PFSK-1 (cell line): Measurements from ENCODE around the gene PSMA5.

ENCODE experiments used
- FOXP2 ChIP-seq: optimal IDR thresholded peaks from 2 replicates; pipeline ENCODE3; 2011; ENCODE audit warnings: borderline replicate concordance, control low read depth, inconsistent platforms; ENCODE audit not compliant: insufficient read depth; ENCODE audit errors: extremely low read length, extremely low read depth
- POLR2AphosphoS5 ChIP-seq: IDR thresholded peaks from 2 replicates; pipeline ENCODE4 v1.6.1; 2012; ENCODE audit warnings: low read depth, mild to moderate bottlenecking, control low read depth, low read length, moderate library complexity
- SIN3A ChIP-seq: IDR thresholded peaks from 2 replicates; pipeline ENCODE4 v1.6.1; 2012; ENCODE audit warnings: mild to moderate bottlenecking, low read length, moderate library complexity, borderline replicate concordance; ENCODE audit not compliant: insufficient read depth
- TAF1 ChIP-seq: IDR thresholded peaks from 2 replicates; pipeline ENCODE4 v1.6.1; 2012; ENCODE audit warnings: low read length, control low read depth, borderline replicate concordance; ENCODE audit not compliant: insufficient read depth
- TF ChIP-seq, protein P1 (sequence below), 2 experiments: IDR thresholded peaks; 2 replicates each; pipeline versions ENCODE4 v1.6.1 to v1.8.0; 2011 to 2012; ENCODE audit warnings: low read depth in 2 of 2, low read length in 2 of 2, control low read depth in 1 of 2, inconsistent platforms in 1 of 2, mild to moderate bottlenecking in 1 of 2, moderate library complexity in 1 of 2; ENCODE audit not compliant: insufficient read depth in 1 of 2

Gene PSMA5

GRCh38 chr1:109388208-109388711 lies 38.0 kb downstream of the PSMA5 start:
- no peak for TF ChIP-seq TAF1
- TF ChIP-seq, protein P1, sequence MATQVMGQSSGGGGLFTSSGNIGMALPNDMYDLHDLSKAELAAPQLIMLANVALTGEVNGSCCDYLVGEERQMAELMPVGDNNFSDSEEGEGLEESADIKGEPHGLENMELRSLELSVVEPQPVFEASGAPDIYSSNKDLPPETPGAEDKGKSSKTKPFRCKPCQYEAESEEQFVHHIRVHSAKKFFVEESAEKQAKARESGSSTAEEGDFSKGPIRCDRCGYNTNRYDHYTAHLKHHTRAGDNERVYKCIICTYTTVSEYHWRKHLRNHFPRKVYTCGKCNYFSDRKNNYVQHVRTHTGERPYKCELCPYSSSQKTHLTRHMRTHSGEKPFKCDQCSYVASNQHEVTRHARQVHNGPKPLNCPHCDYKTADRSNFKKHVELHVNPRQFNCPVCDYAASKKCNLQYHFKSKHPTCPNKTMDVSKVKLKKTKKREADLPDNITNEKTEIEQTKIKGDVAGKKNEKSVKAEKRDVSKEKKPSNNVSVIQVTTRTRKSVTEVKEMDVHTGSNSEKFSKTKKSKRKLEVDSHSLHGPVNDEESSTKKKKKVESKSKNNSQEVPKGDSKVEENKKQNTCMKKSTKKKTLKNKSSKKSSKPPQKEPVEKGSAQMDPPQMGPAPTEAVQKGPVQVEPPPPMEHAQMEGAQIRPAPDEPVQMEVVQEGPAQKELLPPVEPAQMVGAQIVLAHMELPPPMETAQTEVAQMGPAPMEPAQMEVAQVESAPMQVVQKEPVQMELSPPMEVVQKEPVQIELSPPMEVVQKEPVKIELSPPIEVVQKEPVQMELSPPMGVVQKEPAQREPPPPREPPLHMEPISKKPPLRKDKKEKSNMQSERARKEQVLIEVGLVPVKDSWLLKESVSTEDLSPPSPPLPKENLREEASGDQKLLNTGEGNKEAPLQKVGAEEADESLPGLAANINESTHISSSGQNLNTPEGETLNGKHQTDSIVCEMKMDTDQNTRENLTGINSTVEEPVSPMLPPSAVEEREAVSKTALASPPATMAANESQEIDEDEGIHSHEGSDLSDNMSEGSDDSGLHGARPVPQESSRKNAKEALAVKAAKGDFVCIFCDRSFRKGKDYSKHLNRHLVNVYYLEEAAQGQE (IDR thresholded peaks at IDR 0.05; ENCODE audit: insufficient read depth in 1 of 2, low read depth in 2 of 2, low read length in 2 of 2): no peak
- no peak for TF ChIP-seq POLR2AphosphoS5
- TF ChIP-seq FOXP2: no peak
- no peak for TF ChIP-seq SIN3A

DNA sequence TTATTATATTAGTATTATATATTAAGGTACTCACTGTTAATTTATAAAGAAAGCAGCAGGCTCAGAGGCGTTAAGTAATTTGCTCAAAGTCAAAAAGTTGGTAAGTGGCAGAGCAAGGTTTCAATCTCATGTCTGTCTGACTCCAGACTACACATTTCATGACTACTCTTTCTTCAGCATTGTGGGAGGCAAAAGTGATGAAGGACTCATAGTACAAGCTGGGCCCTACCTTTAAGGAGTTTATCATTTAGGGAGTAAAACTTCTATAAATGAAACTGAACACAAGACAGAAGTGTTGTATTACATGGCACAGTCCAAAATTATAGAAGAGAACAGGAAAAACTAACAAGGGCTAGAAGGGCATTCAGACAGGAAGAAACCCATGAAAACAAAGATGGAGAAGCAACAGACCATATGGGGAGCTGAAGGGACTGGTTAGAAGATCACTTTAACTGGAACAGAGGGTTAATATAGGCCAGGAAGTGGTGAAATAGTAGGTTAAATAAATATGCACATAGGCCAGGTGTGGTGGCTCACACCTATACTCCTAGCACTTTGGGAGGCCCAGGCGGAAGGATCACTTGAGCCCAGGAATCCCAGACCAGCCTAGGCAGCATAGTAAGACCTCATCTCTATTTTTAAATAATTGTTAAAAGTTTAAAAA lies 40.1 kb downstream of the PSMA5 start:
- TF ChIP-seq, protein P1 (IDR thresholded peaks at IDR 0.05; ENCODE audit: insufficient read depth in 1 of 2, low read depth in 2 of 2, low read length in 2 of 2): no peak
- TF ChIP-seq POLR2AphosphoS5: no peak
- TF ChIP-seq FOXP2: no peak
- no peak for TF ChIP-seq SIN3A
- TF ChIP-seq TAF1: no peak

DNA sequence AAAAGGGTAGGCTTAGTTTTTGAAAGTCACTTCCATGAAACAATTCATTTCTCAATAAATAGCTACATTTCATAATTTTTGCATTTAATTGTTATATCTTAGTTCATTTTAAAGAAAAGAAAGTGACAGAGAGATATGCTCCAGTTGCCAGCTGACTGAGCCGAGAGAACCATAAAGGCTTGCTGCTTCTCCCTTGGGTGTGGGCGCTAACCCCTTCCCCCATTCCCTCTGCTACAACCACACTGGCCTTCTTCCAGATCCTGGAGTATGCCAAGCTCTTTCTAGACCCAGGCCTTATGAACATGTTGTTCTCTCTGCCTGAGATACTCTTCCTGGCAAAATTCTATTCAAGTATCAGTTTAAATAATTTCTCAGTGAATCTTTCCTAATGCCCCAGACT lies 40.8 kb downstream of the PSMA5 start:
- TF ChIP-seq, protein P1 (IDR thresholded peaks at IDR 0.05; ENCODE audit: insufficient read depth in 1 of 2, low read depth in 2 of 2, low read length in 2 of 2): no peak
- no peak for TF ChIP-seq TAF1
- no peak for TF ChIP-seq FOXP2
- no peak for TF ChIP-seq POLR2AphosphoS5
- TF ChIP-seq SIN3A: no peak

- TF ChIP-seq SIN3A (no peak), FOXP2 (no peak), TAF1 (no peak), POLR2AphosphoS5 (no peak)
- TF ChIP-seq, protein P1 (IDR thresholded peaks at IDR 0.05; ENCODE audit: insufficient read depth in 1 of 2, low read depth in 2 of 2, low read length in 2 of 2): no peak
Observed at GRCh38 chr1:109383854-109384253, 42.4 kb downstream of the PSMA5 start.
